Brain microvascular endothelial cell (primary cell): ENCODE results near the gene SLC25A13.
A peak's percentile ranks its signal among the peaks of the same experiment; 100 is the strongest.

ENCODE experiments used
- DNase-seq: peaks from one replicate; pipeline ENCODE4 v3.0.0-alpha.2; 2020
- H3K27ac ChIP-seq: fragments of 250-450 bp; sonication (Bioruptor Pico); 2 replicates; pipeline ENCODE4 v1.5.1; 2020; ENCODE audit warnings: mild to moderate bottlenecking, moderate library complexity
- H3K27me3 ChIP-seq: fragments of 250-450 bp; sonication (Bioruptor Pico); replicated peaks from 2 replicates; pipeline ENCODE4 v1.5.1; 2020; ENCODE audit warnings: mild to moderate bottlenecking
- H3K36me3 ChIP-seq: fragments of 250-450 bp; sonication (Bioruptor Pico); replicated peaks from 2 replicates; pipeline ENCODE4 v1.5.1; 2020; ENCODE audit warnings: mild to moderate bottlenecking
- H3K4me3 ChIP-seq: 2 replicates; pipeline ENCODE4 v1.5.1; 2011; ENCODE audit warnings: low read depth, mild to moderate bottlenecking, control low read depth, low read length, moderate library complexity
- in situ Hi-C: cut with HindIII; loops from 2 replicates; pipeline ENCODE4 v1.10.0; 2017; ENCODE audit warnings: low sequenced_read_pairs, low pct_ligation_motif_present
- TF ChIP-seq, protein P1 (sequence below): IDR thresholded peaks from 2 replicates; pipeline ENCODE4 v1.5.1; 2011; ENCODE audit warnings: low read depth, mild to moderate bottlenecking, moderate library complexity, low read length, control low read depth, inconsistent platforms; ENCODE audit errors: missing control alignments

SLC25A13 gene

DNA sequence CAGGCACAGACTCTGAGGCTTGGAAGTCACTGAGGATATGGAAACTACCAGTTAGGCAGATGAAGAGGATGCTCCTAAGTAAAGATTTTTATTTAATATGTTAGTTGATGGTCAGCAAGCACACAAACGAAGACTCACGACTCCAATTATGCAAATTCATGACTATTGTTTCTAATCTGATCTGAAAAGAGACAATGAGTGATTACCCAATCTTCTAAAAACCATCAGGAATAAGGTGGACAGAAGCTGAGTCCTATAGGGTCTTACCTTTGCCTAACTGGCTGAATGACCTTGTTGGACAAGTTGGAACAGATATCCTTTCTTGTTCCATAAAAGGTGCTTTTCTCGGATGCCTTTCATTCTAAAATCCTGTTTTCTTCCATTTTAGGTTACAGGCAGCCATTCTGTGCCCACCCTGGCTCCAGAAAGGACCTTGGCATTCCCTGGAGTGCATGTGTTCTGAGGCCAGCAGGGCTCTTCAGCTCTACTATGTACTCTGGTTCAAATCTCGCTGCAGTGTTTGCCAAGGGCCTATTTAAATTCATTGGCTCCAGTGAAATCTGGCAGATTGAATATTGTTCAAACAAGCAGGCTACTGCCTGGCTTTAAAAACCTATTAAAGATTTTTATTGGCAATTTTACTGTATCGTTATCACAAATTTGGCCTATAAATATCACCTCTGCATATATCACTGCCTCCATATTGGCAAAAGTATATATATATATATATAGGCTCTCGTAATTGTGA, 77.5 kb downstream of the SLC25A13 start:
- no peaks in the 10 kb centered on the region for H3K36me3 ChIP-seq
- no peak overlapping the region for H3K4me3 ChIP-seq
- TF ChIP-seq, protein P1, sequence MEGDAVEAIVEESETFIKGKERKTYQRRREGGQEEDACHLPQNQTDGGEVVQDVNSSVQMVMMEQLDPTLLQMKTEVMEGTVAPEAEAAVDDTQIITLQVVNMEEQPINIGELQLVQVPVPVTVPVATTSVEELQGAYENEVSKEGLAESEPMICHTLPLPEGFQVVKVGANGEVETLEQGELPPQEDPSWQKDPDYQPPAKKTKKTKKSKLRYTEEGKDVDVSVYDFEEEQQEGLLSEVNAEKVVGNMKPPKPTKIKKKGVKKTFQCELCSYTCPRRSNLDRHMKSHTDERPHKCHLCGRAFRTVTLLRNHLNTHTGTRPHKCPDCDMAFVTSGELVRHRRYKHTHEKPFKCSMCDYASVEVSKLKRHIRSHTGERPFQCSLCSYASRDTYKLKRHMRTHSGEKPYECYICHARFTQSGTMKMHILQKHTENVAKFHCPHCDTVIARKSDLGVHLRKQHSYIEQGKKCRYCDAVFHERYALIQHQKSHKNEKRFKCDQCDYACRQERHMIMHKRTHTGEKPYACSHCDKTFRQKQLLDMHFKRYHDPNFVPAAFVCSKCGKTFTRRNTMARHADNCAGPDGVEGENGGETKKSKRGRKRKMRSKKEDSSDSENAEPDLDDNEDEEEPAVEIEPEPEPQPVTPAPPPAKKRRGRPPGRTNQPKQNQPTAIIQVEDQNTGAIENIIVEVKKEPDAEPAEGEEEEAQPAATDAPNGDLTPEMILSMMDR = no peak

DNA sequence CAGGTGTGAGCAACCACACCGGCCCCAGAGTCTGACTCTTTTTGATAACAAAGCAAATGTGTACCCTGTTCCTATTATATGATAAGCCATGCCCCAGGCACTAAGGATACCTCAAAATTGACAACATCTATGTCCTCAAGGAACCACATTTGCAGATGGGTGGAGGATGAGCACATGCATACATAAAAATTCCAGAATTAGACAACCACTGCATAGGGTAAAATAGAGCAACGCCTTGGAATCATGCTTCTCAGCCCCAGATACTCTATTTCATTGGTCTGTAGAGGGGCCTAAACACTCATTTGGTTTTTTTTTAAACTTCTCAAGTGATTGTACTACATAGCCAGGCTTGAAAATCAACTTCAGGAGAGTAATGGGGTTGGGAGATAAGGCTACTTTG, 78.7 kb downstream of the SLC25A13 start:
- DNase-seq = no peak
- Histone ChIP-seq H3K27ac (no peak overlapping the region), H3K4me3 (no peak overlapping the region), H3K36me3 (no peaks in the 10 kb centered on the region), H3K27me3 (no peaks in the 10 kb centered on the region)
- in situ Hi-C loops = no loop called here
- TF ChIP-seq, protein P1 = no peak

More for the DNA sequence above, 77.5 kb downstream of the SLC25A13 start:
- no peaks in the 10 kb centered on the region for H3K27me3 ChIP-seq
- in situ Hi-C loops = no loop called here
- no peak overlapping the region for H3K27ac ChIP-seq
- no peak for DNase-seq

DNA sequence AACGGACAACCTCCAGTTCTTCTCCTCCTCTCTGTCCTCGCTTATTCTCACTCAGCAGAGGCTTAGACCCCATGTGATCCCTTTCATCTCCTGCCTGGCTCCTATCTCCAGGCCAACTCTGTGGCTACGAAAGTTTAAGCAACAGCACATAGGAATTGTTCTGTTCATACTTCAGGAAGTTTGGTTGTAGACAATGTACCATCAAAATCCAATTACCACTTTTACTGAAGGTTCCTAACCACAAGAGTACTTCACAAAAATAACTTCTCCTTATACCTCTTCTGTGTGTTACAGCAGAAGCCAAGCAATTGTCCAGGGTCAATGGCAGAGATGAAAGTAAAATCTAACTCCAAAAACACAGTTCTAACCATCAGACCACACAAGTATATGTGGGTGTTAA, 80.0 kb downstream of the SLC25A13 start:
- no peak for DNase-seq
- Histone ChIP-seq H3K27me3 (no peaks in the 10 kb centered on the region), H3K36me3 (no peaks in the 10 kb centered on the region), H3K4me3 (no peak overlapping the region), H3K27ac (no peak overlapping the region)
- TF ChIP-seq, protein P1 = no peak
- in situ Hi-C loops = no loop called here

DNA sequence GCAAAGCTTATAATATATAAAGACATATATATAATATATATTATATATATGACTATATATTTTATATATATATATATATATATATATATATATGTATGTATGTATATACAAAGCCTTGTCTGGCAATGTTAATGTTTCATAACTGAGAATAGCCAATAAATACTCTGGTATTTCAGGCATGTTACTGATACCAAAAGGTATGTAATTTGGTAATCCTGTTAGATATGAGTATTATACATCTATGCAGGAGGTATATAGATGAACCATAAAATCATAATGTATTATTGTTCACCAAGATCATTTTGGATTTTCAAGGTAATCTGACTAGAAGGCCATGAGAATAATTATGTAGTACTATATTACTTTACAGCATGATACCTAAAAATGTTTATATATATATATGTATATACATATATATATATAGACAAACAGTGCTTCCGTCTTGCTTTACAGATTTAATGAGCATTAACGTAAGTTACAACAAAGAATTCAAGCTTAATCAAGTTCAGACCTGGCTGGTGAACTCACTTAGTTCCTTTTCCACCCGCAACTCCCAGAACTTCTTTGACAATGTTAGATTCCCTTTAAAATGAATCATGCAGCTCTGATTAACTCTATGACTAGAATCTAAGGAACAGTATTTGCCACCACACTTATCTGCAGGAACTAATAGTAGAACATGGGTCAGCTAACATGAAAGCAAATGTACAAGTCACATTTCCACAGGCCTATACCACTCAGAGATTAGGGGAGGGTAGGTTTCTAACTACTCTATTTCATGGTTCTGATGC, 82.7 kb downstream of the SLC25A13 start:
- H3K4me3 ChIP-seq = no peak overlapping the region
- in situ Hi-C loops = no loop called here
- peak; percentile 21 for DNase-seq

DNA sequence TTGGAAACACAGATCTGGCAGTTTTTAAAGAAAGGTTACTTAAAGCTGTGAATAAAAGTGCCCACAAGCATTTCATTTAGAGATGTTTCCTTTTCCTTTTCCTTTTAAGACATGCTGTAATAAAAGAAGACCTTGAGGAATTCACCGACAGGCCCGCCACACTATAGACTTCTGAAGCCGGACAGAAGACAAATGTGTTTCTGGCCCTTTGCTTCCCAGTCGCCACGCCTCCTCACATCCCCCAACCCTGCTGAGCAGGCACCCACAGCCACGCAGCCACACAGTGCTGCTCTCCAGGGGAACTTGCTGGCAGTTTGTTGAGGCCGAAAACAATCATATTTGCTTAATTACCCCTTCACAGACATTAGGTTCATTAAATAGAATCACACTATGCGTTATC, 83.4 kb downstream of the SLC25A13 start:
- Histone ChIP-seq H3K27me3 (no peaks in the 10 kb centered on the region), H3K36me3 (no peaks in the 10 kb centered on the region), H3K4me3 (no peak overlapping the region), H3K27ac (no peak overlapping the region)
- no peak for DNase-seq
- in situ Hi-C loops = no loop called here
- TF ChIP-seq, protein P1 = no peak

More for the DNA sequence above, 82.7 kb downstream of the SLC25A13 start:
- H3K27ac ChIP-seq = no peak overlapping the region
- TF ChIP-seq, protein P1 = no peak
- no peaks in the 10 kb centered on the region for H3K27me3 ChIP-seq
- H3K36me3 ChIP-seq = no peaks in the 10 kb centered on the region
